ENCODE measurements around the gene KIAA1671. TPM values are rescaled to one million over a fixed set of nuclear protein-coding genes. Genes with fewer than 3 reads are reported as not detected.

Gene KIAA1671
- total RNA-seq, 4 donors from 2014 or later: 7.6 to 26.1 (median 16.7) TPM

DNA sequence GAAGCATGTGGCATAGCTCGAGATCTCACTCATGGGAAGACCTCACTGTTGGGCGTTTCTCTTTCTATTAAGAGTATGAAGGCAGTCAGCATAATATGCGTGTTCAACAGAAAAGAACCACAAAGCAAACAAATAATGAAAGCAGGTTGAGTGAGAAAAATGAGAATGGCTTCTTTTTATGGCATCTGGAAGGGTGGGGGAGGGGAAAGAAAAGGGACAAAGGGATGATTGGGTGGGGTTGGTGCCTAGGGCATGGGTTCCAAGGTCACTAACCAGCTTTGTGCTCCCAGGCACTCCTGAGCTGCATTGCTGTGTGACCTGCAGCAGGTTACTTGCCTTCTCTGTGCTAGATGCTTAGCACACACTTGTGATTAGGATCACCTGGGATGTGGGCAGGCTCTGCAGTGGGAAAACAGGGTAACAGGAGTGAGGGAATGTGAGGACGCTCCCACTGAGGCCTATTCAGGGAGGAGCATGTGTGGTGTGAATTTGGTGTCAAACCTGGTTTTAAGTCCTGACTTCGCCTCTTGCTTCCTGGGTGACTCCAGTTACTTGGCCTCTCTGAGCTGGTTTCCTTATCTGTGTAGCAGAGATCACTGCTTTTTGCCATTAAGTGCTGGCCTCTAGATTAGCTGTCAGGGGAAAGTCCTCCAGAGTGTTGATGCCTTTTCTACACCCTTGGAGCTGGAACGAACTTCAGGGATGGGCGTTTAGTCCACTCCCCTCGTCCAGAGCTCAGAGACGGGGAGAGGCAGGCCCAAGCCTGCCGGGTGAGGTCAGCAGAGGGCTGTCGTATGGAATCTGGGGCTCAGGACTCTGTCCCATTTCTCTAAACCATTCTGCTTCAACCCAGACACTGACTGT lies 74.8 kb downstream of the KIAA1671 start:
- TF ChIP-seq, protein P1, sequence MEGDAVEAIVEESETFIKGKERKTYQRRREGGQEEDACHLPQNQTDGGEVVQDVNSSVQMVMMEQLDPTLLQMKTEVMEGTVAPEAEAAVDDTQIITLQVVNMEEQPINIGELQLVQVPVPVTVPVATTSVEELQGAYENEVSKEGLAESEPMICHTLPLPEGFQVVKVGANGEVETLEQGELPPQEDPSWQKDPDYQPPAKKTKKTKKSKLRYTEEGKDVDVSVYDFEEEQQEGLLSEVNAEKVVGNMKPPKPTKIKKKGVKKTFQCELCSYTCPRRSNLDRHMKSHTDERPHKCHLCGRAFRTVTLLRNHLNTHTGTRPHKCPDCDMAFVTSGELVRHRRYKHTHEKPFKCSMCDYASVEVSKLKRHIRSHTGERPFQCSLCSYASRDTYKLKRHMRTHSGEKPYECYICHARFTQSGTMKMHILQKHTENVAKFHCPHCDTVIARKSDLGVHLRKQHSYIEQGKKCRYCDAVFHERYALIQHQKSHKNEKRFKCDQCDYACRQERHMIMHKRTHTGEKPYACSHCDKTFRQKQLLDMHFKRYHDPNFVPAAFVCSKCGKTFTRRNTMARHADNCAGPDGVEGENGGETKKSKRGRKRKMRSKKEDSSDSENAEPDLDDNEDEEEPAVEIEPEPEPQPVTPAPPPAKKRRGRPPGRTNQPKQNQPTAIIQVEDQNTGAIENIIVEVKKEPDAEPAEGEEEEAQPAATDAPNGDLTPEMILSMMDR (IDR thresholded peaks at IDR 0.05): no peak
- no peak for TF ChIP-seq POLR2A (IDR thresholded peaks at IDR 0.05)
- Histone ChIP-seq H3K9me3 (no peaks in the 10 kb centered on the region), H3K27me3 (no peaks in the 10 kb centered on the region), H3K27ac (no peak overlapping the region), H3K36me3 (no peaks in the 10 kb centered on the region), H3K4me1 (no peaks in the 10 kb centered on the region), H3K4me3 (no peak overlapping the region)
- intact Hi-C loops (cut with DNase I; ENCODE audit: low total_unique reads): no loop called here
- no peak for DNase-seq

GRCh38 chr22:25027959-25028840 lies 75.7 kb downstream of the KIAA1671 start:
- H3K4me3 ChIP-seq: no peak overlapping the region
- H3K4me1 ChIP-seq: no peaks in the 10 kb centered on the region
- H3K36me3 ChIP-seq: no peaks in the 10 kb centered on the region
- TF ChIP-seq, protein P1 (IDR thresholded peaks at IDR 0.05): peak in 2 of 4 experiments; percentile 10 to 31
- TF ChIP-seq POLR2A (IDR thresholded peaks at IDR 0.05): no peak
- H3K27ac ChIP-seq: no peak overlapping the region
- no peaks in the 10 kb centered on the region for H3K27me3 ChIP-seq
- no peaks in the 10 kb centered on the region for H3K9me3 ChIP-seq
- intact Hi-C loops (cut with DNase I; ENCODE audit: low total_unique reads): no loop called here
- DNase-seq: peak in 1 of 2 donors; percentile 20

DNA sequence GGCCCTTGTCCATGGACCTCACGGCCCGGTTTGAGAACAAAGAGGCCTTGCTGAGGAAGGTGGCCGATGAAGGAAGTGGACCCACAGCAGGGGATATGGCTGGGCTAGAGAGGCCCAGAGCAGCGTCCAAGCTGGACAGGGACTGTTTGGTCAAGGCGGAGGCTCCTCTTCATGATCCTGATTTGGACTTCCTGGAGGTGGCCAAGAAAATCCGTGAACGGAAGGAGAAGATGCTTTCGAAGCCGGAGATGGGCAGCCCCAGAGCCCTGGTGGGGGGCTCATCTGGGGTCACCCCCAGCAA lies 76.3 kb downstream of the KIAA1671 start:
- intact Hi-C loops (cut with DNase I; ENCODE audit: low total_unique reads): no loop called here
- Histone ChIP-seq H3K36me3 (no peaks in the 10 kb centered on the region), H3K4me1 (no peaks in the 10 kb centered on the region), H3K27me3 (no peaks in the 10 kb centered on the region), H3K27ac (no peak overlapping the region), H3K9me3 (no peaks in the 10 kb centered on the region), H3K4me3 (no peak overlapping the region)
- TF ChIP-seq, protein P1 (IDR thresholded peaks at IDR 0.05): no peak
- no peak for TF ChIP-seq POLR2A (IDR thresholded peaks at IDR 0.05)
- DNase-seq: no peak

DNA sequence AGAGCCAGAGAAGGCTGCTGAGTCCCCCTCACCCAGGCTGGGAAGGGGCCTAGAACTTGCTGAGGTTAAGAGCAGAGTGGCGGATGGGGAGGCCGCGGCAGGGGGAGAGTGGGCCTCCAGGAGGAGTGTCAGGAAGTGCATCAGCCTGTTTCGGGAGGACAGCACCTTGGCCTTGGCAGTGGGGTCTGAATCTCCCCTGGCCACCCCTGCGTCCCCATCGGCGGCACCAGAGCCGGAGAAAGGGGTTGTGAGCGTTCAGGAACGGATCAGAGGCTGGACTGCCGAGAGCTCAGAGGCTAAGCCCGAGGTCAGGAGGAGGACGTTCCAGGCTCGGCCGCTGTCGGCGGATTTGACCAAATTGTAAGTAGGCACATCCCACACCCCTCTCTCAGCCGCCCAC lies 76.7 kb downstream of the KIAA1671 start:
- H3K27me3 ChIP-seq: no peaks in the 10 kb centered on the region
- DNase-seq: no peak
- H3K4me3 ChIP-seq: no peak overlapping the region
- H3K27ac ChIP-seq: no peak overlapping the region
- no peaks in the 10 kb centered on the region for H3K4me1 ChIP-seq
- intact Hi-C loops (cut with DNase I; ENCODE audit: low total_unique reads): no loop called here
- no peaks in the 10 kb centered on the region for H3K9me3 ChIP-seq
- TF ChIP-seq, protein P1 (IDR thresholded peaks at IDR 0.05): no peak
- TF ChIP-seq POLR2A (IDR thresholded peaks at IDR 0.05): no peak
- H3K36me3 ChIP-seq: no peaks in the 10 kb centered on the region

DNA sequence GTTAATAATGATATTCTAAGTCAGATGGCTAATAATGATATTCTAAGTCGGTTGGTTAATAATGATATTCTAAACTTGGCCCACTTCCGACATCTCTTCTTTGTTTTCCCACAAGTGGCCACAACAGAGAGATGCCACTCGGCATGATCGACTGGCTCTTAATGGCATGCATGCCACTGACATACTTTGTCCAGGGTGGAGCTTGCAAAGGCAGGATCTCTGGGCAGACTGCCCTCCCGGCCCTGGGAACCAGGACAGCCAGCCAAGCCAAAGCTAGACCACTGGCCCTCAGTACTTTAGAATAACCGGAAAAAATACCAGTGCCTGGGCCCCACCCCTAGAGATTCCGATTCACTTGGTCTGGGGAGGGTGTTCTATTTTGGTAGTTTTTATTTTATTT lies 78.1 kb downstream of the KIAA1671 start:
- TF ChIP-seq, protein P1 (IDR thresholded peaks at IDR 0.05): no peak
- no peak for TF ChIP-seq POLR2A (IDR thresholded peaks at IDR 0.05)
- no peaks in the 10 kb centered on the region for H3K27me3 ChIP-seq
- peak in 1 of 2 donors; percentile 30 for DNase-seq
- no peak overlapping the region for H3K4me3 ChIP-seq
- H3K4me1 ChIP-seq: no peaks in the 10 kb centered on the region
- H3K27ac ChIP-seq: no peak overlapping the region
- no peaks in the 10 kb centered on the region for H3K36me3 ChIP-seq
- intact Hi-C loops (cut with DNase I; ENCODE audit: low total_unique reads): no loop called here
- H3K9me3 ChIP-seq: no peaks in the 10 kb centered on the region
